Breast epithelium (tissue), 4 donors: Measurements from ENCODE around the gene XPO6. TPM values are rescaled to one million over a fixed set of nuclear protein-coding genes. Genes with fewer than 3 reads are reported as not detected.

Experiments
- DNase-seq, 2 donors: peaks; one replicate each; pipeline ENCODE4 v3.0.0-alpha.2; 2019; ENCODE audit warnings: low spot score in 2 of 2
- H3K27ac ChIP-seq, 2 donors: fragments of 200-600 bp; sonication (generic) in 1 of 2; one replicate each; pipeline ENCODE4 v1.5.1; 2016 to 2019; ENCODE audit warnings: mild to moderate bottlenecking in 1 of 2
- H3K27me3 ChIP-seq, 2 donors: fragments of 200-600 bp; sonication (generic) in 1 of 2; one replicate each; pipeline versions ENCODE4 v1.5.1 to v1.6.0; 2017 to 2019; ENCODE audit warnings: control low read depth in 1 of 2, mild to moderate bottlenecking in 1 of 2
- H3K36me3 ChIP-seq: fragments of 200-600 bp; one replicate; pipeline ENCODE4 v1.5.1; 2019
- H3K4me1 ChIP-seq, 2 donors: fragments of 200-600 bp; sonication (generic); one replicate each; pipeline ENCODE4 v1.5.1; 2016 to 2019; ENCODE audit warnings: control low read depth in 1 of 2
- H3K4me3 ChIP-seq, 3 donors: fragments of 200-600 bp; sonication (generic); 1 replicate in 2 of 3; 2 replicates in 1 of 3; pipeline ENCODE4 v1.5.1; 2016 to 2019; ENCODE audit warnings: mild to moderate bottlenecking in 3 of 3, moderate library complexity in 2 of 3
- H3K9me3 ChIP-seq, 2 donors: fragments of 200-600 bp; sonication (generic) in 1 of 2; one replicate each; pipeline ENCODE4 v1.5.1; 2016 to 2019; ENCODE audit warnings: control low read depth in 1 of 2
- POLR2A ChIP-seq: fragments of 450-650 bp; IDR thresholded peaks from one replicate; pipeline ENCODE4 v1.6.1; 2016; ENCODE audit warnings: antibody characterized with exemption, mild to moderate bottlenecking, moderate library complexity
- POLR2AphosphoS5 ChIP-seq, 3 donors: sonication (generic); formaldehyde crosslinking; IDR thresholded peaks; one replicate each; pipeline ENCODE4 v1.6.1; 2017; ENCODE audit warnings: antibody characterized with exemption in 3 of 3
- intact Hi-C: fragments of 100-400 bp; cut with DNase I; formaldehyde crosslinking; loops from one replicate; pipeline ENCODE4 v1.15.1; 2023; ENCODE audit warnings: low total_unique reads
- total RNA-seq, 3 donors: library from RNA; depleted of rRNA; stranded (reverse); fragments of >200 nt; gene quantifications; one replicate each; pipeline ENCODE4 v1.1.0, GENCODE V29; 2016
- TF ChIP-seq, protein P1 (sequence below), 3 donors: fragments of 450-650 bp; IDR thresholded peaks; one replicate each; pipeline ENCODE4 v1.5.1; 2016 to 2017; ENCODE audit warnings: antibody characterized with exemption in 3 of 3, mild to moderate bottlenecking in 3 of 3, moderate library complexity in 3 of 3

The XPO6 gene
- total RNA-seq, 3 donors from 2014 or later, result 66.4 to 84.6 (median 67.4) TPM

DNA sequence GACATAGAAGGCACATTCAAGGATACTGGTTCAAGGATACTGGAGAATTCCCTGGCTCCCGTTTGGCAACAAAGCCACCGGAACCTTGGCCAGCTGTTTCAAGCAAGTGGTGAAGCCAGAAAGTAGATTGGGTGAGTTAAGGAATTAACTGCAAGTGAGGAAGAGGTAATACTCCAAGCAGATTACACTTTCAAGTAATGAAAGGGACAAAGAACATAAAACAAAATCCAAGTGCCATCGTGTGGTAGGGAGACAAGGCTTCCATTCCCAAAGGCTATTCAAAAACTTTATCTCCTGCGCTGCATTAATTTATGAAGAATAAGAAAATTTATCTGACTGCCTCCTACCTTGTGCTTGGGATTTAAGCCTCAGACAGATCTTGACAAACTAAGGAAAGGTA lies 27.8 kb downstream of the XPO6 start:
- H3K9me3 ChIP-seq, result no peaks in the 10 kb centered on the region
- intact Hi-C loops, result no loop called here
- H3K27ac ChIP-seq, result no peak overlapping the region
- no peaks in the 10 kb centered on the region for H3K27me3 ChIP-seq
- DNase-seq, result no peak
- no peak overlapping the region for H3K4me3 ChIP-seq
- TF ChIP-seq POLR2A (no peak), POLR2AphosphoS5 (IDR thresholded peaks at IDR 0.05) (no peak)
- TF ChIP-seq, protein P1, sequence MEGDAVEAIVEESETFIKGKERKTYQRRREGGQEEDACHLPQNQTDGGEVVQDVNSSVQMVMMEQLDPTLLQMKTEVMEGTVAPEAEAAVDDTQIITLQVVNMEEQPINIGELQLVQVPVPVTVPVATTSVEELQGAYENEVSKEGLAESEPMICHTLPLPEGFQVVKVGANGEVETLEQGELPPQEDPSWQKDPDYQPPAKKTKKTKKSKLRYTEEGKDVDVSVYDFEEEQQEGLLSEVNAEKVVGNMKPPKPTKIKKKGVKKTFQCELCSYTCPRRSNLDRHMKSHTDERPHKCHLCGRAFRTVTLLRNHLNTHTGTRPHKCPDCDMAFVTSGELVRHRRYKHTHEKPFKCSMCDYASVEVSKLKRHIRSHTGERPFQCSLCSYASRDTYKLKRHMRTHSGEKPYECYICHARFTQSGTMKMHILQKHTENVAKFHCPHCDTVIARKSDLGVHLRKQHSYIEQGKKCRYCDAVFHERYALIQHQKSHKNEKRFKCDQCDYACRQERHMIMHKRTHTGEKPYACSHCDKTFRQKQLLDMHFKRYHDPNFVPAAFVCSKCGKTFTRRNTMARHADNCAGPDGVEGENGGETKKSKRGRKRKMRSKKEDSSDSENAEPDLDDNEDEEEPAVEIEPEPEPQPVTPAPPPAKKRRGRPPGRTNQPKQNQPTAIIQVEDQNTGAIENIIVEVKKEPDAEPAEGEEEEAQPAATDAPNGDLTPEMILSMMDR (IDR thresholded peaks at IDR 0.05), result no peak
- peaks cover 0 to 14% of the 10 kb centered on the region in 2 donors for H3K4me1 ChIP-seq
- no peaks in the 10 kb centered on the region for H3K36me3 ChIP-seq

DNA sequence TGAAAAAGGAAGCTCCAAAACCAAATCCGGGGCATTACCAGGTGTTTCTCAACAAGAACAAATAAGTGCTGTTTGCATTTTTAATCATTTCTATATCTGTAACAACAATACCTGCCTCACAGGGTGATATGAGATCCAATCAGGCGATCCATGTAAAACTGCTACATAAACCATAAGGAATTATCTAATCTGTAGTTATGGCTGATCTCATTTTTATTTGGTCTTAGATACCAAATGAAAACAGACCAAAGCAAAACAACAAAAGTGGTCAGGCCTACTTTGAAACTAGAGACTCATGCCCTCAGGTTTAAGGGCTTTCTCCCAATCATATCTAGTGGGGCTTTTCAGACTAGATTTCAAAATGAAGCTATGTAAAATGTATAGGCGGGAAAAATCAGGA lies 28.3 kb downstream of the XPO6 start:
- H3K36me3 ChIP-seq, result no peaks in the 10 kb centered on the region
- H3K27me3 ChIP-seq, result no peaks in the 10 kb centered on the region
- H3K4me1 ChIP-seq, result peaks cover 0 to 14% of the 10 kb centered on the region in 2 donors
- H3K27ac ChIP-seq, result no peak overlapping the region
- intact Hi-C loops, result no loop called here
- DNase-seq, result no peak
- TF ChIP-seq POLR2A (no peak), POLR2AphosphoS5 (IDR thresholded peaks at IDR 0.05) (no peak)
- TF ChIP-seq, protein P1 (IDR thresholded peaks at IDR 0.05), result no peak
- no peaks in the 10 kb centered on the region for H3K9me3 ChIP-seq
- no peak overlapping the region for H3K4me3 ChIP-seq

DNA sequence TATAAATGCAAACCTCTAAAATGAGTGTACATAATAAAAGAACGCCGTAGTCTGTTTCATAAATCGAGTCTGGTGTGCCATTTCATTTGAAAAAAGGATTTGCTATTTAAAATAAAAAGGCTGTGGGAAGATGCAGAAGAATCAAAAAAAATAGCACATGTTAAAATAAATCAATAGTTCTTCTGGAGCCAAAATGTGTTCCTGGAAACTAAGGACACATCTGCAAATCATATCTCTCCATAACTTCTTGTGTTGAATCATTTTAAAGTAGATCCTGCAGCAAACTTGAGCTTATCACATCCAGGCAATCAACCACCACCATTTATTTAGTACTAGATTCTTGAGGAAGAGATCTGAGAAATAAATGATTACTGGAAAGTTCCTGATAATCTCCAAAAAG lies 29.0 kb downstream of the XPO6 start:
- H3K4me1 ChIP-seq, result peaks cover 0 to 14% of the 10 kb centered on the region in 2 donors
- no peak overlapping the region for H3K4me3 ChIP-seq
- H3K27ac ChIP-seq, result no peak overlapping the region
- no peaks in the 10 kb centered on the region for H3K27me3 ChIP-seq
- TF ChIP-seq POLR2A (no peak), POLR2AphosphoS5 (IDR thresholded peaks at IDR 0.05) (no peak)
- TF ChIP-seq, protein P1 (IDR thresholded peaks at IDR 0.05), result no peak
- intact Hi-C loops, result no loop called here
- no peak for DNase-seq
- H3K36me3 ChIP-seq, result no peaks in the 10 kb centered on the region
- H3K9me3 ChIP-seq, result no peaks in the 10 kb centered on the region

DNA sequence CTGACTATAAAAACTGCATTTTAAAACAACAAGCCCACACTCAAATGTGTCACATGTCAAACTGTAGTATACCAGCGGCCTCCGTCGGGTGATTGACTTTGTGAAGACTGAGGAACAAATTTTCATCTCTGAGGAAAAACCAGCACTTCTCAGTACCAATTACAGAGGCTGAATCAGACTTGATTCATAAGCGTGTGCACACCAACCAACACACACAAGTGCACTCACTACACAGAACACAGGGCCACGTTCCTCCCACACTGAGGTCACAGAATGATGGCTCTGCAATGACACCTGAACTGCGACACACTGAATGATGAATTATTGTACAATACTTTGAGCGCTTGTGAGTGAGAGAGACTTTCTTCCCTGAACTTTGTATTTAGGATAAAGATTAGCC lies 29.6 kb downstream of the XPO6 start:
- no peak for TF ChIP-seq POLR2AphosphoS5 (IDR thresholded peaks at IDR 0.05)
- TF ChIP-seq, protein P1 (IDR thresholded peaks at IDR 0.05), result no peak
- no peak for TF ChIP-seq POLR2A
- H3K4me1 ChIP-seq, result peaks cover 0 to 14% of the 10 kb centered on the region in 2 donors
- no peak overlapping the region for H3K4me3 ChIP-seq
- H3K27me3 ChIP-seq, result no peaks in the 10 kb centered on the region
- H3K27ac ChIP-seq, result peak overlapping the region; percentile 22 to 33
- no peaks in the 10 kb centered on the region for H3K9me3 ChIP-seq
- no peak for DNase-seq
- no peaks in the 10 kb centered on the region for H3K36me3 ChIP-seq
- intact Hi-C loops, result no loop called here

DNA sequence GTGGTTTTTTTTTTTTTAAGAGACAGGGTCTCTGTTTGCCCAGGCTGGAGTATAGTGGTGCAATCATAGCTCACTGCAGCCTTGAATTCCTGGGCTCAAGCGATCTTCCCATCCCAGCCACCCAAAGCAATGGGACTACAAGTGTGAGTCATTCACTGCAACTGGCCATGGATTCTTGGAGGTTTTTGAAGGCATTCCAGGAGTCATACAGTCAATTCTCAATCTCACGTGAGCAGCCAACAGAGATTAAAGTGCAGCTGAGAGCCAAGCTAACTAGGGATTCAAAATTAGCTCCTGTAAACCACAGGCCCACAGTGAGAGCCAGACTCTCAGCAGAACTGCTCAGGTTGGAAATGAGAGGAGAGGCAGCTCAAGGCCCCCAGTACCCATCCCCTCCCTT lies 30.2 kb downstream of the XPO6 start:
- Histone ChIP-seq H3K27ac (peak overlapping the region; percentile 22 to 33), H3K9me3 (no peaks in the 10 kb centered on the region), H3K4me1 (peaks cover 0 to 14% of the 10 kb centered on the region in 2 donors), H3K4me3 (no peak overlapping the region), H3K36me3 (no peaks in the 10 kb centered on the region), H3K27me3 (no peaks in the 10 kb centered on the region)
- DNase-seq, result no peak
- TF ChIP-seq POLR2A (no peak), POLR2AphosphoS5 (IDR thresholded peaks at IDR 0.05) (no peak)
- TF ChIP-seq, protein P1 (IDR thresholded peaks at IDR 0.05), result no peak
- intact Hi-C loops, result no loop called here
